ENCODE results near the gene KCNK6. TPM values are rescaled to one million over a fixed set of nuclear protein-coding genes. Genes with fewer than 3 reads are reported as not detected.

Gene KCNK6
- total RNA-seq, 1 experiment from 2014 or later: 6.1 TPM

- peak overlapping the region; percentile 35 for H3K4me3 Mint-ChIP-seq (ENCODE audit: unreplicated experiment)
- H3K27ac Mint-ChIP-seq (ENCODE audit: unreplicated experiment): peak overlapping the region; percentile 72
- no TSS peak for BruUV-seq (replicated peaks)
- Histone ChIP-seq H3K4me3 (ENCODE audit: low read depth, low read length) (no peak overlapping the region), H3K9me3 (no peaks in the 10 kb centered on the region), H3K27me3 (replicated peaks; ENCODE audit: control insufficient read depth, insufficient read depth, low read length) (no peaks in the 10 kb centered on the region), H3K4me1 (peaks cover 45% of the 10 kb centered on the region), H3K36me3 (ENCODE audit: control insufficient read depth, insufficient read depth, low read length) (peaks cover 3% of the 10 kb centered on the region)
- POLR2A ChIA-PET: interaction anchor here (0.5 to 1.4 kb wide), 4 partner anchors 10 to 369 kb away, joined by 3 to 9 read pairs (median 6); partner anchors contain the start of genes ACTN4 and SPINT2
- no peak for DNase-seq
- intact Hi-C loops (cut with micrococcal nuclease; ENCODE audit: unreplicated experiment): loop anchor here (1.0 to 5.0 kb wide), 3 partner anchors 14 to 38 kb away; partner anchors contain the start of gene SPINT2
- H3K9me3 Mint-ChIP-seq (ENCODE audit: unreplicated experiment): no peaks in the 10 kb centered on the region
- no peak for TF ChIP-seq CTCF (IDR thresholded peaks at IDR 0.05; ENCODE audit: insufficient read depth in 1 of 2, low read depth in 1 of 2, low read length in 1 of 2, severe bottlenecking in 1 of 2, unreplicated experiment in 1 of 2)
- H3K36me3 Mint-ChIP-seq (ENCODE audit: insufficient read depth, unreplicated experiment): peaks cover 87% of the 10 kb centered on the region
- H3K27me3 Mint-ChIP-seq (ENCODE audit: insufficient read depth, unreplicated experiment): no peaks in the 10 kb centered on the region
- CTCF ChIA-PET: interaction anchor here (0.9 kb wide), 2 partner anchors 11 to 125 kb away, joined by 3 read pairs; partner anchors contain the start of gene FAM98C
- peaks cover 29% of the 10 kb centered on the region for H3K4me1 Mint-ChIP-seq (ENCODE audit: low read depth, unreplicated experiment)
Observed at GRCh38 chr19:38277969-38278680, 41.5 kb upstream of the KCNK6 start.

- H3K4me1 ChIP-seq: peaks cover 39% of the 10 kb centered on the region
- Mint-ChIP-seq H3K4me3 (ENCODE audit: unreplicated experiment) (no peak overlapping the region), H3K4me1 (ENCODE audit: low read depth, unreplicated experiment) (peaks cover 23% of the 10 kb centered on the region), H3K27ac (ENCODE audit: unreplicated experiment) (no peak overlapping the region), H3K9me3 (ENCODE audit: unreplicated experiment) (no peaks in the 10 kb centered on the region), H3K27me3 (ENCODE audit: insufficient read depth, unreplicated experiment) (no peaks in the 10 kb centered on the region), H3K36me3 (ENCODE audit: insufficient read depth, unreplicated experiment) (peaks cover 87% of the 10 kb centered on the region)
- ChIA-PET CTCF (no interaction called here), POLR2A (interaction anchor here (0.5 kb wide), 1 partner anchor 65 kb away, joined by 3 read pairs; no protein-coding TSS in a partner anchor)
- no peak for DNase-seq
- H3K9me3 ChIP-seq: no peaks in the 10 kb centered on the region
- no peaks in the 10 kb centered on the region for H3K27me3 ChIP-seq (replicated peaks; ENCODE audit: control insufficient read depth, insufficient read depth, low read length)
- no TSS peak for BruUV-seq (replicated peaks)
- intact Hi-C loops (cut with micrococcal nuclease; ENCODE audit: unreplicated experiment): loop anchor here (5.0 kb wide), 1 partner anchor 36 kb away; no protein-coding TSS in a partner anchor
- peaks cover 4% of the 10 kb centered on the region for H3K36me3 ChIP-seq (ENCODE audit: control insufficient read depth, insufficient read depth, low read length)
- TF ChIP-seq CTCF (IDR thresholded peaks at IDR 0.05; ENCODE audit: insufficient read depth in 1 of 2, low read depth in 1 of 2, low read length in 1 of 2, severe bottlenecking in 1 of 2, unreplicated experiment in 1 of 2): no peak
- no peak overlapping the region for H3K4me3 ChIP-seq (ENCODE audit: low read depth, low read length)
Observed at GRCh38 chr19:38278751-38279150, 40.9 kb upstream of the KCNK6 start.

GRCh38 chr19:38280030-38280921 is 39.4 kb upstream of the KCNK6 start:
- DNase-seq: no peak
- POLR2A ChIA-PET: no interaction called here
- no TSS peak for BruUV-seq (replicated peaks)

More at GRCh38 chr19:38280030-38280921, 39.4 kb upstream of the KCNK6 start:
- intact Hi-C loops (cut with micrococcal nuclease; ENCODE audit: unreplicated experiment): no loop called here
- Mint-ChIP-seq H3K36me3 (ENCODE audit: insufficient read depth, unreplicated experiment) (peaks cover 87% of the 10 kb centered on the region), H3K4me3 (ENCODE audit: unreplicated experiment) (no peak overlapping the region), H3K9me3 (ENCODE audit: unreplicated experiment) (no peaks in the 10 kb centered on the region), H3K27me3 (ENCODE audit: insufficient read depth, unreplicated experiment) (no peaks in the 10 kb centered on the region), H3K4me1 (ENCODE audit: low read depth, unreplicated experiment) (peaks cover 13% of the 10 kb centered on the region), H3K27ac (ENCODE audit: unreplicated experiment) (no peak overlapping the region)
- no peak for TF ChIP-seq CTCF (IDR thresholded peaks at IDR 0.05; ENCODE audit: insufficient read depth in 1 of 2, low read depth in 1 of 2, low read length in 1 of 2, severe bottlenecking in 1 of 2, unreplicated experiment in 1 of 2)
- CTCF ChIA-PET: interaction anchor here (0.6 kb wide), 1 partner anchor 19 kb away, joined by 4 read pairs; no protein-coding TSS in a partner anchor
- Histone ChIP-seq H3K4me1 (peaks cover 26% of the 10 kb centered on the region), H3K36me3 (ENCODE audit: control insufficient read depth, insufficient read depth, low read length) (peaks cover 4% of the 10 kb centered on the region), H3K27me3 (replicated peaks; ENCODE audit: control insufficient read depth, insufficient read depth, low read length) (no peaks in the 10 kb centered on the region), H3K9me3 (no peaks in the 10 kb centered on the region), H3K4me3 (ENCODE audit: low read depth, low read length) (no peak overlapping the region)

Measured in Caco-2 (cell line).